Endothelial cell of hepatic sinusoid (primary cell): ENCODE measurements around the gene TNS3.
"Not testable (repeated sequence)": the region's sequence is repeated elsewhere in the genome, so short reads cannot be mapped to it uniquely, and the experiment has no call there.

Experiments used
- in situ Hi-C: cut with HindIII; loops from 2 replicates; pipeline ENCODE4 v1.10.0; 2017; ENCODE audit warnings: low sequenced_read_pairs

Gene TNS3

GRCh38 chr7:47477191-47478016 is 104.5 kb downstream of the TNS3 start:
- in situ Hi-C loops, result no loop called here

- in situ Hi-C loops, result no loop called here
Observed at GRCh38 chr7:47475880-47476227, 106.1 kb downstream of the TNS3 start.

DNA sequence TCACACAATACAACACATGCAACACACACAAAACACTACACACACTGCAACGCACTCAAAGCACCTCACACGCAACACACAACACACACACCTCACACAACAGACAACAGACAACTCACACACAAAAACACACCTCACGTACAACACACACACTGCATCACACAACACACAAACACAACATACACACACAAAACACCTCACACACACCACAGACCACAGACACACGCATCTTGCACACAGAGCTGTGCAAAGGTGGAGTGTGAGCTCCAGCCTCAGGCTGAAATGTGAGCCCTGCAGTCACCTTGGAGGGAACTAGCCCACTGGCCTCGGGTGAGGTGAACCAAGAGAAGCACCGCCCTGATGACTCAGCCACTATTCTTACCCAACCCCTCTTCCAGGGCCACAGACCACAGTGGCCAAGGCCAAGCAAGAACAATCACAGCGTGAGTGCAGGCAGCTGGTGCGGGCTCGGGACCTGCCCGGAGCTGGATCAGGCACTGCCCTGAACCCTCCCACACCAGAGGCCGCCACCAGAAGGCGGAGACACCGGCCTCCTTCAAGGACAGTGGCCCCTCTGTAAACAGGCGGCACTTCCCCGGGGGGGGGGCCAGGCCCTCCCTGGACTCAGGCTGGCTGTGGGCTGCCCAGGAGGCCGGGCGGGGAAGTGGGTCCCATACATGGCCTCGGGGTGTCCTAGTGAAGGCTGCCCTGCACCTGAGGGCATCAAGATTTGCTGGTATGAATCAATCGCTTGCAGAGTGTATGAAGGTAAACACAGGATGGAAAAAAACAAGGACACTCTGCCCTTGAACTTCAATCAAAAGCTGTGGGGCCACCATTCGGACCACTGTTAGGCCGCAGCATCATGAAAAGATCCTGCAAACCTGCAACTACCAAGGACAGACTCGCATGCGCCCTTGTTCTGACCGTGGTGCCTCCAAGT is 106.7 kb downstream of the TNS3 start:
- in situ Hi-C loops, result no loop called here

DNA sequence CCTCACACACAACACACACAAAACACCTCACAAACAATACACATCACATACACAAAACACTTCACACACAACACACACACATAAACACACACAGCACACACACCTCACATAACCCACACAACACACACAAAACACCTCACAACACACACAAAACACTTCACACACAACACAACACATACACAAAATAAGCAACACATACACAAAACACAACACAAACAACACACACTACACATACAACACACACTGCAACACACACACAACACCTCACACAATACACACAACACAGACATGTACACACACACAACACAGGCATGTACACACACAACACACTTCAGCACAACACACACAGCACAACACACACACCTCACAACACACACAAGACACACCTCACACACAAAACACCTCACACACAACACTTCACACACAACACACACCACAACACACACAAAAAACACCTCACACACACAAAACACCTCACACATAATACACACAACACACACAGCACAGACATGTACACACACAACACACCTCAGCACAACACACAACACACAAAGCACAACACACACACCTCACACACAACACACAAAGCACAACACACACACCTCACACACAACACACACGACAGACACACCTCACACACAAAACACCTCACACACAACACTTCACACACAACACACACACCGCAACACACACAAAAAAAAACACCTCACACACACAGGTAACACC is 107.5 kb downstream of the TNS3 start:
- in situ Hi-C loops, result no loop called here

DNA sequence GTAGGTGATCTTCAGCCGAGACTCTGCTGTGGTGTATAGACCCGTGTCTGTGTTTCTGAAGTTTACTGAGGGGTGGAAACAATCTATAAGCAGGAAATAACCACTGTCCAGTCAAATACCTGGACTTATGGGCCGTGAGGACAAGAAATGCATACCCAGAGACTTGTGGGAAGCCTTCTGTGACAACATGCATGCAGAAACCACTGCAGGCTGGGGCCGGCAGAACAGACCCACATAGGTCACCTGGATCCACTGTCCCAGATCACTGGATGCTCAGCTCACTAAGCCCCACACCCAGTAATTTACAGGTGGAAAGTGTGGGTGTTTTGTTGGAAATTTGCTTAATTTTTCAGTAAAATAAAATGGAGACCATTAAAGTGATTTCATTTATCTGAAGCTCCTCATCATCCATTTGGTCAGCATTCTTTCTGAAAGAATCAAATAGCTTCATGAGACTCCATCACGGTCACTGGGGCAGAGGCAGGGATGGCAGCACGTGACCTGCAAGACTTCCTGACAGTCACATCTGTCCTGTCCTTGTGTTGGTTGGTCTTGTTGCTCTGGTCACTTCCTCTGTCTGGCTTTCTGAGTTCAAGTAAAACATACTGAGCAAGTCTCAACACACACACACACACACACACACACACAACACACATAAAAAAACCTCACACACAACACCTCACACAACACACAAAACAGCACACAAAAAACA is 108.3 kb downstream of the TNS3 start:
- in situ Hi-C loops, result no loop called here

DNA sequence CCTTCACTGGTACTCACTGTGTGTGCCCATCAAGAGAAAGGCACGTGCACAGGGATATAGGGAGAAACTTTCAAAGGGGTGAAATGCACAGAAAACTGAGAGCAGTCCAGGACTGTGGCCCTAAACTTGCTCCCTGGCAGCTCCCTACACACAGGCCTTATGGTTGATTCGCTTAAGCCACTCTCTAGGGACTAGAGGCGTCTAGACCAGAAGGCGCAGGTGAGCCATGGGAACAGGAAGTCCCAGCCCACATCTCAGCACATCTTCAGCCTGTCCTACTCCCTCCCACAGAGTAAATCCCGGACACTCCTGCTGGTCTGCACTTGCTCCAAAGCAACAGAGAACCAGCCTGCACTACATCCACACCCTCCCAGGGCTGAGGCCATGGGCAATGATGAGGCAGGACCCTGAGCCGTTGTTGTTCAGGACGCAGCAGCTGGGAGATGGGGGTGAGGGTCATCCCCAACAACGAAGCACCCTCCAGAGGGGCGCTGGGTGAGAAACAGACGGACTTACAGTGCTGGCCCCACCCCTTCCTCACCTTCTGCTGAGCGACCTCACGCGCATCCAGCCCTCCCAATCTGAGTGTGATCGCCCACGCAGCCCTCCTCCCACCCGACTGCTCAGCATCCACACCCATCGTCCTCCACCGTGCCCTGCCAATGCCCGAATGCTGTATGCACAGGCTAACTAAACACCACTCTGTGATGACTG is 109.3 kb downstream of the TNS3 start:
- in situ Hi-C loops, result no loop called here

GRCh38 chr7:47471831-47472230 is 110.1 kb downstream of the TNS3 start:
- in situ Hi-C loops, result no loop called here

DNA sequence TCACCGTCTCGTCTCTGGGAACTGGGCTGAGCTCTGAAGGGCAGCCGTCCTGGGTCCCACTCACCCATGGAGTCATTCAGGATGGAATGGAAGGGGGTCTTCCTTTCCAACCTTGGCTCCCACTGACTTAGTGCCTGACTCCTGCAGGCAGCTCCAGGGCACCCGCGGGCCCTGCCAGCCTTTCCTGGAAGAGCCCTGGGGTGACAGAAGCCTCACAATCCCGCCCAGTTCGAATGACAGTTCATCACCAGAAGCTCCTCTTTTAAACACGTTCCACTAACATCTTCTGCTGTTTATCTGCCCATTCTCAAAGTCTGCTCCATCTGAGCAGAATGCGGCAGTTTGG is 110.6 kb downstream of the TNS3 start:
- in situ Hi-C loops, result no loop called here

DNA sequence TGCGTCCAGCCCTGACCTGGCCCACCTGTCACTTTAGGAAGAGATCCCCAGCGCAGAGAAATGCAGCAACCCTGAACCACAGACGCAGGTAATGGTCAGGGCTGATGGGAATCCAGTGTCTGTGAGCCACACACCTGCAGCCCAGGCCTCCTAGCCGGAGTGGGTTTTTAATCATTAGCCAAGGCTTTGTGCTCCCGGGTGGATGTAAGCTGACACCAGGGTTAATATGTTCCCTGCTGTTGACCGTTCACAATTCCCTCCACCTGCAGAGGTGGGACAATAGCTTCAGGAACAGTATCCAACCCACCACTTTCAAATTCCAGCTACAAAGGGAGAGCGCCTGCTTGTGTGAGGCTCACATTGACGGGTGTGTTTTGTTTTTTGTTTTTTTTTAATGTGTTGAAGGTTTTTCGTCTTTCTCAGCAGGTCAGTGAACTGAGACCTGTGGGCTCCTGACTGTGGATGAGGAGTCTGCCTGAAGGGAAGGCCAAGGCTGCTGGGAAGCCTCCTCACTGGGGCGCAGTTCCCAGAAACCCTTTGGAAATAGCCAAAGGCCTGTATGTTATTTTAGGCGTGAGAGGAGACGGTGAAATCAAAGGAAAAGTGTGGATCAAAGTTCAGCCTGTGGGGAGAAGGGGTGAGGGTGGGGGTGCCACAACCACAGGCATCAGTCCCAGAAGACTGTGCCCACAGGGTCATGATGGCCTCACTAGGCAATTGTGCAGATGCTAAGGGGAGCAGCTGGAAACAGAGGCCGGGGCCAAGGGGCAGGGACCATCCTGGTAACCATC is 111.1 kb downstream of the TNS3 start:
- in situ Hi-C loops, result no loop called here

GRCh38 chr7:47469846-47470245 is 112.1 kb downstream of the TNS3 start:
- in situ Hi-C loops, result not testable (repeated sequence)

GRCh38 chr7:47466832-47467231 is 115.1 kb downstream of the TNS3 start:
- in situ Hi-C loops, result no loop called here

- in situ Hi-C loops, result no loop called here
Observed at GRCh38 chr7:47465191-47465590, 116.7 kb downstream of the TNS3 start.

GRCh38 chr7:47464266-47464665 is 117.6 kb downstream of the TNS3 start:
- in situ Hi-C loops, result no loop called here

DNA sequence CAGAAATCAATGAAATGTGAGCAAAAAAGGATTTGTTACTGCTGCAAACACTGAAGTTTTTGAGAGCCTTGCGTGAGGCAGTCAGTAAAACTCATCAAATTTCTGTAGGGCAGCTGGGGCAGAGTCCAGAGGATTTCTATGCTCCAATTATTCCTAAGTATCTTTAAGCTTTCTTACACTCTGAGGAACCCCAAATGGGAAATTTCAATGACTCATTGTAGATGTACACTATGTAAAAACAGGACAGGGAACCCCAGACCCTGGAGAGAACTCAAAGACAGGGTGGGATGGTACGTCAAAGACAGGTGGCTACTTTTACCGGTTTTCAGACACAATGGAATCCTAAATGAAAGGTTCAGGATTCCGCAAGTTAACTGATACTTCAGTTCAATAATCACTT is 120.2 kb downstream of the TNS3 start:
- in situ Hi-C loops, result no loop called here

DNA sequence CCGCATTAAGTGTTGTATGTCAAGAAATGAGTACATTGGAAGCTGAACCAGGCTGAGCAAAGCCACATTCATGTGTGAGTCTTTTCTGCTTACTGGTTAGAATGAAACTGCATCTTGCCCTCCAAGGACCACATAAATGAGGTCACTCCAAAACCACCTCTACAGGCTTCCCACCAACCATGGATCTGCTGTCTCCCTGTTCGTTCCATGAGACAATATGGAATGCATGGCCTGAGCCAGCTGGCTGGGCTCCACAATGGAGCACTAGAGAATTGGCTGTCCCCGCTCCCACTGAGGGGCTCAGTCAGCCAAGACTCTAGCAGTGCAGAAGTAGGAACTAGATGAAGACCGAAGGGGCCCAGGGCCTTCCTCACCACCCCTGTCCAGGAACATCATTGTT is 120.8 kb downstream of the TNS3 start:
- in situ Hi-C loops, result no loop called here

DNA sequence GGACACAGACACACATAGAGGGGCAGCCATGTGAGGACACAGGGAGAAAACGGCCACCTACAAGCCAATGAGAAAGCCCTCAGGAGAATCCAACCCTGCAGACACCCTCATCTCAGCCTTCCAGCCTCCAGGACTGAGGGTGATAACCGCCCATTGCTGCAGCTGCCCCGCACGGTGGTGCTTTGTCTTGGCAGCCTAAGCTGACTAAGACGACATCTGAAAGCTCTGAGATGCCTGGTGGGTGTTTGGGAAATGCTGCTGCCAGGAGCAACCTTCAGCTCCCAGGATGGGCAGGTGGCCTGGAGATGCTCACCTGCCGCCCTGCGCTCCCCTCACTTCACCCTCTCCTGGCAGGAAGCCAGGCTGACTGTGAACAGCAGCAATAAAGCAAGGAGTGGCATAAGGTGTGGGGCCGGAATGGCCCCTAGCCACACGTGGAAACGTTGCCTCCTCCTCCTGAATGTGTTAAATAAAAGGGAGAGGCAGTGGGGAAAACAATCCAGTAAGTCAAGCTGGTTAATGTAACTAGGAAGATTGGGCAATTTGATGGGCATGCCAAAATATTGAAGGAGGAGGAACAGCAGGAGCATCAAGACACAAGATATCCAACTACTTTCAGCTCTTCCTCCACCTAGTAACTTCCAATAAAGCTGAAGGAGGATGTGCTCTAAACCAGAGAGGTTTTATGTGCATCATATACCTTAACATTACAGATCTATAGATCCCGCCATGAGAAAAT is 121.5 kb downstream of the TNS3 start:
- in situ Hi-C loops, result no loop called here

DNA sequence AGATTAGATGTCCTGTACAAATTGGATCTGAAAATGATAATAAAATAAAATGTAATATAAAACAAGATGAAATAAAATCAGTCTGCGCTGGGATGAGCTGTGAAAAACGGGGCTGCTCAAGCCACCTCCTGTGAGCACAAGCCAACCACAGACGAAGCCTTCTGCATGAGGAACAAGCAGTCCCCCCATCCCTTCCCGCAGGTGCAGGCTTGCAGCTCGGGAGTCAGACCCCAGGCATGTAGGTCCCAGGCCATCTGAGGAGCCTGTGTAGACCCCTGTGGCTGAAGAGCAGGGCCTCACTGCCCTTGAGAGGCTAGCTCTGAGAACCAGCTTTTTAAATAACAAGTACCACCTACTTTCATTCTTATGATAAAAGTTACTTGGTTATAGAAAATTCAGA is 123.4 kb downstream of the TNS3 start:
- in situ Hi-C loops, result no loop called here

GRCh38 chr7:47458057-47458456 is 123.9 kb downstream of the TNS3 start:
- in situ Hi-C loops, result no loop called here
